Left hindlimb (tissue), 1 donor: ENCODE results near the gene ADAMTSL3.

Source experiments
- DNase-seq: peaks from one replicate; pipeline ENCODE4 v3.0.0-alpha.2; 2018

The ADAMTSL3 gene

GRCh38 chr15:83837945-83838571 lies 184.1 kb downstream of the ADAMTSL3 start:
- peak; percentile 50 for DNase-seq

- DNase-seq = no peak
Measured at GRCh38 chr15:83838763-83839162, 184.8 kb downstream of the ADAMTSL3 start.

- no peak for DNase-seq
Measured at GRCh38 chr15:83842281-83842680, 188.4 kb downstream of the ADAMTSL3 start.

- peak; percentile 82 for DNase-seq
Measured at GRCh38 chr15:83843471-83843871, 189.5 kb downstream of the ADAMTSL3 start.

- DNase-seq = no peak
Measured at GRCh38 chr15:83844742-83845141, 190.8 kb downstream of the ADAMTSL3 start.

GRCh38 chr15:83845230-83845629 lies 191.3 kb downstream of the ADAMTSL3 start:
- DNase-seq = no peak

GRCh38 chr15:83846847-83847246 lies 192.9 kb downstream of the ADAMTSL3 start:
- no peak for DNase-seq

GRCh38 chr15:83848315-83849050 lies 194.6 kb downstream of the ADAMTSL3 start:
- DNase-seq = no peak

GRCh38 chr15:83850015-83850414 lies 196.1 kb downstream of the ADAMTSL3 start:
- peak; percentile 48 for DNase-seq

- no peak for DNase-seq
Measured at GRCh38 chr15:83850501-83851245, 196.8 kb downstream of the ADAMTSL3 start.

- DNase-seq = no peak
Measured at GRCh38 chr15:83853232-83853631, 199.3 kb downstream of the ADAMTSL3 start.

- no peak for DNase-seq
Measured at GRCh38 chr15:83854321-83854720, 200.4 kb downstream of the ADAMTSL3 start.

- no peak for DNase-seq
Measured at GRCh38 chr15:83854950-83855707, 201.2 kb downstream of the ADAMTSL3 start.

GRCh38 chr15:83855956-83856355 lies 202.0 kb downstream of the ADAMTSL3 start:
- DNase-seq = no peak

GRCh38 chr15:83858820-83859505 lies 205.0 kb downstream of the ADAMTSL3 start:
- DNase-seq = no peak

- no peak for DNase-seq
Measured at GRCh38 chr15:83866692-83867091, 212.8 kb downstream of the ADAMTSL3 start.

GRCh38 chr15:83869341-83869740 lies 215.4 kb downstream of the ADAMTSL3 start:
- peak; percentile 64 for DNase-seq

- DNase-seq = no peak
Measured at GRCh38 chr15:83871808-83872559, 218.1 kb downstream of the ADAMTSL3 start.

GRCh38 chr15:83873966-83874365 lies 220.0 kb downstream of the ADAMTSL3 start:
- no peak for DNase-seq

- DNase-seq = no peak
Measured at GRCh38 chr15:83880529-83880928, 226.6 kb downstream of the ADAMTSL3 start.

- DNase-seq = no peak
Measured at GRCh38 chr15:83881156-83881555, 227.2 kb downstream of the ADAMTSL3 start.

GRCh38 chr15:83886321-83886720 lies 232.4 kb downstream of the ADAMTSL3 start:
- DNase-seq = no peak
